GM19099 (cell line): ENCODE measurements around the gene POLL.

Experiments used
- POLR2A ChIP-seq: IDR thresholded peaks from 3 replicates; pipeline ENCODE4 v1.6.1; 2011; ENCODE audit warnings: low read depth; ENCODE audit not compliant: insufficient read length; ENCODE audit errors: extremely low read depth

The POLL gene

DNA sequence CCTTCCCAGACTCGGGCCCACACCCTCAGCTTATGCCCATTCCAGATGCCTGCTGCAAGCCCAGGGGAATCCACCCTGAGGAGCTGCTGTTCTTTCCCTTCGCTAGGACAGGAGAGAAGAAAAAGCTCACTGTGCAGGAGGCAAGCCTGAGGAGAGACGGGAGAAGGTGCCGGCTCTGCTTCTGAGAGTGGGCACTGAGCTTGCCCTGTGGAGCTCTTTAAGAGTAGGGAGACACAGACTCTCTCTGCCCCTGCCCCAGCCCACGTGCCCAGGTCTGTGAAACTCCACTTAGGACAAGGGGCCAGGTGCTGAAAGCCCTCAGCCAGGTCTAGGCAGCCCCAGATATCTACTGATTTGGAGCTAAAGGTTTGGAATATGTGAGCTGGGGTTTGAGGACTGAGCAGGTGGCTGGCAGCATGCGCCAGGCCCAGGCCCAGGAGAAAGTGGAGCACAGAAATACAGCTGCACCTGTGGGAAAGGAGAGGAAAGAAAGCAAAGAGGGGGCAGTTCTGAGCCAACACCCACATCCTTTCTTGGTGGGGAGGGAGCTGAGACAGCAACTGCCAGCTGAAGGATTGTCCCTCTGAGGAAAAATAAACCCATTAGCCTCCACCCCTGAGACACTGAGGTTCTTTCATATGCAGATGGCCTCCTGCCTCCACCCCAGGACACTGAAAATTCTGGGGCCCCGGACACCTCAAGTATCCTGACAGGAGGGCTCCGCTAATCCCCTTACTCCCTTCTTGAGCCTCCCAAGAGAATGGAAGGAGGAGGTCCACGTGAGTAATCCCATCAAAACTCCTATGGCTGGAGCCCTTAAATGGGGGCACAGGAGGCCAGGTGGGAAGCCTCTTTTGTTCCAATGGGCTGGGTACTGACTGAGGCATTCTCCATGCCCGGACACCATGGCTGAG is 7.3 kb downstream of the POLL start:
- TF ChIP-seq POLR2A, result no peak

DNA sequence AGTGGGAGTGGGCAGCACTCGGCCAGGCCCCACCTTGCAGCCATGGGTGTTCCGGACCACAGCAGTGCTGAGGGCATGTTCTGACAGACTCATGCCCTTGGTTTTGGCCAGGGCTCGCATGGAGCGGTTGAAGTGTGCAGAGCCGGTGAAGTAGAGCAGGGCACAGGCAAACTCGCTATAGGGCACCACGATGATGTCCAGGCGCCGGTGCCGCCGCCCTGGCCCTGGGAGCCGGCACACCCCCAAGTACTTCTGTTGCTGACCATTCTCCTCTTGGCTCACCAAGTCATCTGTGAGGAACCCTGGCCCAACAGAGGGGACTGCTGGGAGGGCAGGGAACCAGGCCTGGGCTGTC is 8.6 kb downstream of the POLL start:
- TF ChIP-seq POLR2A, result no peak

DNA sequence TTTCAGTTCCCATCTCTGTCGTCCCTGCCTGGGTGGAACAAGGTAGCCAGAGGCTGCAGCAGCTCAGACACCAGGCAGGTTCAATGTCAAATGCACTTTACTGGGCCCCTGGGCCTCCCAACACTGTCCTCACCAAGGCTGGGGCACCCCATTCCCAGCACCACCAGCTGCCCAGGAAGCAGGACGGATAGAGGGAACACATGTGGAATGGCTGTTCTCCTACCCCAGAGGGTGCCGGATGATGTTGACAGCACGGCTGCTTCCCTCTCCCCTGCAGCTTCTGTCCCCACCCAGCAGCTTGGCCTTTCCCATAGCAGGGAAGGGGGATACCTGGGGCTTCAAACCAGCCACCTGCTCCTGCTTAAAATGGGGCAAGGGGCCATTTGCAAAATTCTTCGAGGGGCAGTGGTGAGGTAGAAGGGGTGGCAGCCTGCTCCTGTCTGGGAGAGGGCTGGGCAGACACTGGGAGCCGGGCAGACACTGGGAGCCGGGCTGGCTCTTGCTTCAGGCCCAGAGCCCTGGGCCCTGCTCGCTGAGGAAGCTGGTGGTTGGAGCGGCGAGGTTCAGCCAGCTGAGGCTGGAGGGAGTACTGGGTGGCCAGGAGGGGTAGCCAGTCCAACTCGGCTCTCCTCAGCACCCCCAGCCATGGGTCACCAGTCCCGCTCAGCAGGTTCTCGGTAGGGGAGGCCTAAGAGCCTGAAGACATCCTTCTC is 9.1 kb downstream of the POLL start:
- TF ChIP-seq POLR2A, result no peak

DNA sequence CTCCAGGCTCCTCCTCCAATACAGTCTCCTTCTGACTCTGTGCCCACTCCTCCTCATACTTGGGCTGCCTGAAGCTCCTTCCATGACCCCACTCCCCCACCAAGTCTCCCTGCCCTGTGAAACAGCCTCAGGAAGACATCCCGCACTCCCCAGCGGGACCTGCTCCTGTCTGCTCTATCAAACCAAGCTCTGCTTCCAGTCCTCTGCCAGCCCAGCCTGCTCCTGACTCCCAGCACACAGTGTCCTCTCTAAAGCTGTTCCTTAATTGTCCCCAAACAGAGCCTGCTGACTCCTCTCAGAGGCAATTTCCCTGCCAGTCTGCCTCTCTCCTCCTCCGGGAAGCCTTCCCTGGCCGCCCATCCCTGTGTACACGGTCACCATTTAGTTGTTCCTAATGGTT is 9.9 kb downstream of the POLL start:
- no peak for TF ChIP-seq POLR2A

DNA sequence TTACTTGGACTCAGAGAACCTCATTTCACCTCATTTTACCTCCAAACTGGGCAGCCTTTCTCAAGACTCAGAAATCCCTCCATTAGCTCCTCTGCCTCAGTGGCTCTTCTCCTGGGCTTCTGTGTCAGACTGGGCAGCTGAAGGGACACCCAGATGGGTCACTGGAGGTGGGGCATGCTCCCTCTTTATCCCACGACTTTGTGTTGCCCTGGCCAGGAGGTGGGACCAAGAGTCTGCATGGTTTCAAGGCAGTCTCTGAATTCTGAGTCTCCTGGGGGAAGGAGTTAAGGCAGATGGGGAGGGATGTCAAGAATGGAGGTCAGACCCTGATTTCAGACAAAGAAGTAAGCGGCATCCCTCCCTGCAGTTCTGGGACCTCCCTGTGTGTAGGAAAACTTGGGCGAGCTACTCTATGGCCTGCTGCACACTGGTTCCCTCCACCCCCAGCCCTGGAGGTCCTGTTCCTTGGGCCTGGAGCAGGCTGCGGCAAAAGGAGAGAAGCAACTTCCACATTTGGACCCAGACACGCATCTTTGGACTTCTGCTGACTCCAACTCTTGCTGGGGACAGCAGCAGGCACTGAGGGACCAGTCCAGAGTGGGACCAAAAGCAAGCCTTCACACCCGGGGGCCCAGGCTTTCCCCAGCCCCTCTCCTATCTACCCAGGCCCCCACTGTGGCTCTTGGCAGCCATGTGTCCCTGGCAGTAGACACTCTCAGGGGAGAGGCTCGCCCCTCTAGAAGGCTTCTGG is 10.8 kb downstream of the POLL start:
- TF ChIP-seq POLR2A, result no peak

DNA sequence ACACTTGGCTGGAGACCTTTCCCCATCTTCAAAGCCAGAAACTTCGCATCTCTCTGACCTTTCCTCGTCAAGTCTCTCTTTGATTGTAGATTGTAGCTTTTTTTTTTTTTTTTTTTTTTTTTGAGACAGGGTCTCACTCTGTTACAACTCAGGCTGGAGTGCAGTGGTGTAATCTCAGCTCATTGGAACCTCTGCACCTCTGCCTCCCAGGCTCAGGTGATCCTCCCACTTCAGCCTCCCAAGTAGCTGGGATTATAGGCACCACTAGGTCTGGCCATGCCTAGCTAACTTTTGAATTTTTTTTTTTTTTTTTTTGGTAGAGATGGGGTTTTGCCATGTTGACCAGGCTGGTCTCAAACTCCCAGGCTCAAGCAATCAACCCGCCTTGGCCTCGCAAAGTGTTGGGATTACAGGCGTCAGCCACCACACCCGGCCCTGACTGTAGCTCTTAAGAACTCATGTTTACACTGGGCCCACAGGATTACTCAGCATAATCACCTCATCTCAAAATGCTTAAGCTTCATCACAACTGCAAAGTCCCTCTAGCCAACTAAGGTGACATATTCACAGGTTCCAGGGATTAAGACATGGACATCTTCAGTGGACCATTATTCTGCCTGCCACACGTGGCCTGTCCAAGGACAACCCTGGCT is 11.7 kb downstream of the POLL start:
- no peak for TF ChIP-seq POLR2A

DNA sequence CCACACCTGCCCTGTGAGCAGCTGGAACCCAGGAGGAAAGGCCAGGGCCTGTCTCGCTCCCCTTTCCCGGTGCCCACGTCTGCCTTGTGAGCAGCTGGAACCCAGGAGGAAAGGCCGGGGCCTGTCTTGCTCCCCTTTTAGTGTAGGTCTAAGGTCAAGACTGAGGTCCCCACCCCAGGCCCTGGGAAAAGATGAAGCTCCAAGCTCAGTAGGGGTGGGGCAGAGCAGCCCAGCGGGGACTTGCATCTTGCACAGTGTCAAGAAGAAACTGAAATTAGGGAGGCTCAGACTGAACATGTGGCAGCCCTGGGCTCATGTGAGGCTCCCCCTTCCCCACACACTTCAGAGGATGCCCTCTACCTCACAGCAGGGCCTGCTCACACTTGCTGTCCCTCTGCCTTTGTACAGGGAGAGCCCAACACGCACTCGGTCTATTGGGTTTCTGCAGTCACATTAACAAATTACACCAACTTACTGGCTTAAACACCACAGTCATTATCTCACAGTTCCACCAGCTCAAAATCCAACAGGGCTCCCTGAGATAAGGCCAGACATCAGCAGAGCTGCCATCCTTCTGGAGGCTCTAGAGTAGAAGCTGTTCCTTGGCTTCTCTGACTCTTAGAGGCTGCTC is 12.4 kb downstream of the POLL start:
- no peak for TF ChIP-seq POLR2A

DNA sequence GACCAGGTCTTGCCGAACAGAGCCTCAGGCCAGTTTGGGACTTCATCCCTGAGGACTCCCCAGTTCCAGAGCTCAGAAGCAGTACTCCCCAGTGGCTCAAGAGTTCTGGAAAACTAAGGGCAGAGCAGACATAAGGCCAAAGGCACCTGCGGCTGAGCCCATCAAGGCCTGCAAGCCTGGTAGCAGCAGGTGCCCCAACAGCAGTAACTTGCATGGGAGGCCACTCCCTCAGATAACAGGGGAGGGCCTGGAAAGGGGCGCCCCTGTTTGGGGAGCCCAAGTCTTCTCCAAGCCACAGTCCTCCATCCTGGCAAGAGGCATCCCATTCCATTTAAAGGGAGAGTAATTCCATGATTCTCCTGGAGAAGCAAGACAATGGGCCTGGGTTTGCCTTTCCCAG is 13.0 kb downstream of the POLL start:
- no peak for TF ChIP-seq POLR2A

DNA sequence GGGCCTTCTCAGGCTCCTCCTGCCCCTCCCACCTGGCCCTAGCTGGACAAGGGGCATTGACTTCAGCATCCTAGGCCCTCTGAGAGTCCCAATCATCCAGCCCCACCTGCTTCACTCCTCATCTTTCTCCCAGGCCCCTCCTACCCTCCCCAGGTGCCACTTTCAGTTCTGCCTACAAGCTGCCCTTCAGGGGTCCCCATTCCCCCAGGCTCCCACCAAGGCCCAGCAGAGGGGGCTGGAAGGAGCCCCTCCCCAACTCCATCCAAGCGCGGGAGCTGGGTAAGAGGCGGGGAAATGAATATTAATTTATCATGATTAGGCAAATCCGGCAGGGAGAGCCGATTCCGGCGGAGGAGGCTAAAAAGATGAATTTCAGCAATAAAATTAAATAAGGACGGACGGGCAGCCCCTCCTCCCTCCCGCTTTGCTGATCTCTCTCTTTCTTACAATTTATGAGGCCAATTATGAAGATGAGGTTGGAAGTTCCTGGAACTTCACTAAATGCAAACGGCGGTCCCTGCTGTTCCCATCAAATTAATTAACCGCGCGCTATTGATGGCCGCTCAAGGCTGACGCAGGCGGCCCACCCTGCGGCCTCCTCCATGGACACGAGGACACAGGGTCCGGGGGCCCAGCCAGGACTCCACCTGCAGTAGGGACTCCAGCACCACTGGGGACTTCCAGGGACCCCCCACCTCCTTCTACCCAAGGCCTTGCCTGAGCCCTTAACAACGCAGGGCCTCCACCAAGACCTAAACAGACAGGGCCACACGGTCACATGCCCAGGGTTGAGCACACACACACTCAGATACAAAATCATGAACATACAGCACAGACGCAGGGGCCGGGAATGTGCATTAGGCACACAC is 13.9 kb downstream of the POLL start:
- no peak for TF ChIP-seq POLR2A

DNA sequence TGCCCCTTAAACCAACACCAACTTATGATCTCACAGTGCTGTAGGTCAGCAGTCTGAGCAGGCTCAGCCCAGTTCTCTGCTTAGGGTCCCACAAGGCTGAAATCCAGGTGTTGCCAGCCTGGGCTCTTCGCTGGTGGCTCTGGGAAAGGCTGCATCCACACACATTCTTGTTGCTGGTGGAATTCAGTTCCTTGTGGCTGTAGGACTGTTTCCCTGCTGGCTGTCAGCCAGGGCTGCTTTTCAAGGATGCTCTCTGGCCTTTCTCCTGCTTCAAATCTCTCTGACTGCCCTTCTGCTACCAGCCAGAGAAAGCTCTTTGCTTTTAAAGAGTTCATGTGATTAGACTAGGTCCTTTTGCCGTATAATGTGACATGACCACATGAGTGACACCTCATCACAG is 15.3 kb downstream of the POLL start:
- no peak for TF ChIP-seq POLR2A

DNA sequence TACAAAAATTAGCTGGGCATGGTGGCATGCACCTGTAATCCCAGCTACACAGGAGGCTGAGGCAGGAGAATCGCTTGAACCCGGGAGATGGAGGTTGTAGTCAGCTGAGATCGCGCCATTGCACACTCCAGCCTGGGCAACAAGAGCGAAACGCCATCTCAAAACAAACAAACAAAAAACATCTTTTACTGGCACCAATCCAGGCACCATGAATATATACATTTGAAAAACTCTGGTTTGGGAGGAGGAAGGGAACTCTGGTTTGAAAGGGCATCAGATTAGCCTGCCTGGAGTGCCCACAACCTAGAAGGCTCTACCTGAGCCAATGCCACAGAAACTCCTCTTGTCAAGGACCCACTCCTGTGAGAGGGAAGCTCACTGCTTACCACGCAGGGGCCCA is 15.9 kb downstream of the POLL start:
- TF ChIP-seq POLR2A, result no peak

DNA sequence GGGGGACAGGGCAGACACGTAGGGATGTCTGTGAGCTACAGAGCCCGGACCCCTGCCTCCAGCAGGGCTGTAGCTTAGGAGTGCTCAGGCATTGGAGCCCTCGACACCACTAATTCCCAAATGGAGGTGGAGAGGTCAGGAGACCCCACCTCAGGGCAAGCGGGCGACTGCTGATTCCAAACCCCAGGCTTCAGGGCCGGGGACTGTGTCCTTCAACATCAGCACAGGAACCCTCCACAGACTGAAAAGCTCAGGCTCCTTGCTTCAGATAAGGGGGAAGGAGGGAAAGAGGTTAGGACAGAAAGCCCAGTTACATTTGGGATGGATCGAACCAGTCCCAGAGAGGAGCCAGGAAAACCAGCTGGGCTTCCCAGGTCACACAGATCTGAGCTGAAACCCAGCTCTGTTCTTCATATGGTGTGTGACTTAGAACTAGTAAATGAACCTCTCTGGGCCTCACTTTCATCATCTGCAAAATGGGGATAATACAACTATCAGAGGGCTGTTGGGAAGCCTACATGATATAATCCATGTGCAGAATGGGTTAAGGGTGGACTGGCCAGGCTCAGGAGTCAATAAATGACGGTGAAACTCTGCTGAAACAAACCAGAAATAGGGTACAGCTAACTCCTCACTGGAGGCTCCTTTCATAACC is 16.7 kb downstream of the POLL start:
- TF ChIP-seq POLR2A, result no peak
